VCaP (cell line): ENCODE measurements around the gene RAB4A.

Experiments used
- H3K27ac ChIP-seq: fragments of 450-650 bp; 2 replicates; pipeline ENCODE4 v1.5.1; 2017
- CTCF ChIP-seq: fragments of 450-650 bp; conservative IDR thresholded peaks from 2 replicates; pipeline ENCODE4 v1.5.1; 2017; ENCODE audit warnings: mild to moderate bottlenecking, moderate library complexity

Gene RAB4A

GRCh38 chr1:229247871-229248270 lies 23.0 kb upstream of the RAB4A start:
- no peak overlapping the region for H3K27ac ChIP-seq
- no peak for TF ChIP-seq CTCF

DNA sequence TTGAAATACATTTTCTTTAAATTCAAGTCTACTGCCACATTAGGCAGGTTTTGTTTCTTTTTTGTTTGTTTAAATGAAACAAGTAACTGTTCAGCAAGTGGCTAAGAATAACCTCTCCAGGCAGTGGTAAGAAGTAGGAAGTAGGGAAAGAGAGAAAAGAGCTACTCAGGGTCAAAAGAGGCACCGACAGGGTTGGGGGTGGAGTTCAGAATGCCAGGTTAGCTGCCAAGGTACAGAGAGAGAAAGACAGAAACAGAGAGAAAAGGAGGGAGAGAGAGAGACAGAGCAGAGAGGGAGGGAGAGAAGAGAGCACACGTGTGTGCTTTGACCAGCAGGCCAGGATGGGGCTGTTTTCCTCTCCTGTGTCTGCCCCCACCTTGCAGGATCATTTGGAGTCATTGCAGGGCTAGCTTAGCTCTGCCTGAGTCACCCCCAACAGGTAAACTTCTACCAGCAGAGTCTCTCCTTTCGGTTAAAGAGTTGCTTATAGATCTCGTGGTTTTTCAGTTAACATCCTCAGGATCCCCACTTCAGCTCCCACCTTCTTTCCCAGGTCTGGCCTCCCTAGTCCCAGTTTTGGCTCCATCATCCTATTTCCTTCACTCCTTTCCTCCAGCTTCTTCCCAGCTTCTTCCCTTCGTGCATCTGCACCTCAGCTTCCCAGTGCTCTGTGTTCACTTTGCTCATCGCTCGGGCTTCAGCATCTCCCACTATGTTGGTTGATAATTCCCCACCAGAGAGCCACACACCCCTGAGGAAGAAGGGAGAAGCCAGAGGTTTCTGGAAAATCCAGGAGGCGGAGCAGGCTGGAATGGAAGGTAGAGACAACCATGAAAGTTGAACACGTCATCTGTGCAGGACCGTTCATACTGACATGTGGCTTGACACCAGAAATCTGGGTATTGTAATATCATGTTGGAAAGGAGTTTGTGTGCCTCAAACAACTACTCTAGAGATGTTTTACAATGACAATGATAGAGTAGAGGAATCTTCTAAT lies 21.8 kb upstream of the RAB4A start:
- no peak overlapping the region for H3K27ac ChIP-seq
- TF ChIP-seq CTCF = no peak

GRCh38 chr1:229249854-229250644 lies 20.9 kb upstream of the RAB4A start:
- TF ChIP-seq CTCF = no peak
- no peak overlapping the region for H3K27ac ChIP-seq

DNA sequence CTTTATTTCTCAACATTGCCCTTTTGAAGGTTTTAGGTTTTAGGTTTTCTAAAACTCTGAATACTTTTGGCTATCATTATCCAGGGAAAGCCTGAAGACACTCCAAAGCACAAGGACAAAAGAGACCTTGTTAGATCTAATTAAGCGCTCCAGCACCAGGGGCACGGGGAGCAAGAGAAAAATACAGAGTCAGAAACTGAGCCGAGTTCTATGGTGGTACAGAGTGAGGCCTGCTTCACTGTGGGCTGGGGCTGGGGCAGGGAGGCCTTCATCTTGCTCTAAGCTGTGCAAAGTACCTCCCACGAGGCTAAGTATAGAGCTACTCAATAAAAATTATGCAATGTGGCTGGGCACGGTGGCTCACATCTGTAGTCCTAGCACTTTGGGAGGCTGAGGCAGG lies 19.7 kb upstream of the RAB4A start:
- no peak for TF ChIP-seq CTCF
- H3K27ac ChIP-seq = no peak overlapping the region

DNA sequence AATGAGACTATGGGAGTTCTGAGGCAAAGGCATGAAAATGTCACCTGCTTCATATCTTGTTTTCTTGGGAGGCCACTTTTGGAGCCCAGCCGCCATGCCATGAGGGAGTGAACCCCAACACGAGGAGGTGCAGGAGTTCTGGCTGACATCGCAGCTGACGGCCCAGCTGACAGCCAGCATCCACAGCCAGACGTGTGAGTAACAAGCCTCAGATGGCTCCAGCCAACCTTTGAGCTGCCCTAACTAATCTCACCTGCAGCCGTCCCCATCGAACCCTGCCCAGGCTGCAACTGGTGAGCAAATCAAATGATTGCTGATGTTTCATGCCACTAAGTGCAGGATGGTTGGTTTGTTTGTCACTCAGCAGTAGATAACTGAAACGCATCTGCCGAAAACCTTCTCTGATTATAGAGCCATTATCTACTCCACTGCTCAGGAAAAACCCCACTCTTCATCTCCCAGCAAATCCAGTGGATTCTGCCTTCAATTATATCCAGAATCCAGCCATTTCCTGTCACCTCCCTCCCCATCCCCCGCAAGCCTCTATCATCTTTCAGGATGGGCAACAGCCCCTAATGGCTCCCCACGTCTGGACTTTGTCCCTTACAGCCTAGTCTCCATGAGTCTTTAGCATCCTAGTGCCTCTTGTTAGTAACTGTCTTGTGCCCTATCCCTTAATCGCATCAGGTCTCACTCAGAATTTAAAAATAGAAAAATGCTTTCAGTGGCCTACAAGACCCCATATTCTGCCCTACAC lies 18.5 kb upstream of the RAB4A start:
- no peak overlapping the region for H3K27ac ChIP-seq
- TF ChIP-seq CTCF = no peak

DNA sequence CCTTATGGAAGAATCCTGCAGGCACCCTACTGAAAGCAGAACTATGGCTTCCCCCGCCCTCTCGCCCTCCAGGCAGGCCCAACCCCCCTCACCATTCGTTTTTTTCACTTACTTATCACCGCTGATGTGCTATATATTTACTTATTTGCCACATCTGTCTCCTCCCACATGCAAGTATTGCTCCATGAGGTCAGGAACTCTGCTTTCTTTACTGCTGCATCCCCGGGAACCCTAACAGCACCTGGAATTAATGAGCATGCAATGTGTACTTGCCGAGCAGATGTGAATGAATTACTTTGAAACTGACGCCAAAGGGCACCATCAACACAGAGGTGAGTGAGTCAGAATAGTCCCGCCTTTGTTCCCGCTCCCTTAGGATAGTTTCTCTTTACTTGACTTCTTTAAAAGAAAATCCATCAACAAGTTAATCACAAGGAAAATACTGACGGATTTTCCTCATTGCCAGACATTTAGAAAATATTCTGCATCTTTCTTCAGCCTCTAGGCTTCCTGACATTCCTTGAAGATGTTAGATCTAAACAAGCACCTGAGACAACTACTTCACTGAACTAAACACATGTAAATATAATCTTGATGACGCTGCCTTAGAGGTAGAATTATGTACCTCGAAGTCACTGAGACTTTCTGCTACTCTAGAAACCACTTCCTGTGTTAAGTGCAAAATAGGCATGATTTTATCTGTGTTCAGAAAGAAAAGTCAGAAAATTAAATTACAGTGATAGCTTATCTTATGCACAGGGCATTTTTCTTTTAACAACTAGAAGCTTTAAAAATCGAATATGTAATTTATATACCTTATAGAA lies 17.5 kb upstream of the RAB4A start:
- TF ChIP-seq CTCF = no peak
- H3K27ac ChIP-seq = no peak overlapping the region
